ENCODE data around the gene NUP88.
"Not testable (repeated sequence)": the region's sequence is repeated elsewhere in the genome, so short reads cannot be mapped to it uniquely, and the experiment has no call there.

Gene NUP88

DNA sequence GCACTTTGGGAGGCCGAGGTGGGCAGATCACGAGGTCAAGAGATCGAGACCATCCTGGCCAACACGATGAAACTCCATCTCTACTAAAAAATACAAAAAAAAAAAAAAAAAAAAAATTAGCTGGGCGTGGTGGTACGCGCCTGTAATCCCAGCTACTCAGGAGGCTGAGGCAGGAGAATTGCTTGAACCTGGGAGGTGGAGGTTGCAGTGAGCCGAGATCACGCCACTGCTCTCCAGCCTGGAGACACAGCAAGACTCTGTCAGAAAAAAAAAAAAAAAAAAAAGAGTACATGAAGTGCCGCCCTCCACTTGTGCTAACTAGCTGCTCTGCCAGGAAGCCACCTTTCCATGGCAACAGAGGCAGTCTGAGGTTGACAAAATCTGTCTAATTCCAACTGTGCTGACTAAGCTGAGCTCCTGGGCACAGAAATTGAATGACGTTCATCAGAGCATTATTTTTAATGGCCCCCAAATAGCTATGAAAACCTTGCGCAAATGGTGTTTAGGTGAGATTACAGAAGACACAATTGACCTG is 16.4 kb upstream of the NUP88 start:
- not testable (repeated sequence) for H3K4me3 ChIP-seq (ENCODE audit: low read length); H3K27me3 ChIP-seq (ENCODE audit: control insufficient read depth, insufficient read depth, low read length); H3K4me2 ChIP-seq (ENCODE audit: low read length); H3K9ac ChIP-seq (ENCODE audit: low read depth, low read length); H3K9me3 ChIP-seq (replicated peaks; ENCODE audit: low read length)
- Histone ChIP-seq H3K36me3 (ENCODE audit: insufficient read depth, low read length) (peaks cover 61% of the 10 kb centered on the region), H3K4me1 (ENCODE audit: control insufficient read depth, insufficient read depth, low read length) (peaks cover 17% of the 10 kb centered on the region)

DNA sequence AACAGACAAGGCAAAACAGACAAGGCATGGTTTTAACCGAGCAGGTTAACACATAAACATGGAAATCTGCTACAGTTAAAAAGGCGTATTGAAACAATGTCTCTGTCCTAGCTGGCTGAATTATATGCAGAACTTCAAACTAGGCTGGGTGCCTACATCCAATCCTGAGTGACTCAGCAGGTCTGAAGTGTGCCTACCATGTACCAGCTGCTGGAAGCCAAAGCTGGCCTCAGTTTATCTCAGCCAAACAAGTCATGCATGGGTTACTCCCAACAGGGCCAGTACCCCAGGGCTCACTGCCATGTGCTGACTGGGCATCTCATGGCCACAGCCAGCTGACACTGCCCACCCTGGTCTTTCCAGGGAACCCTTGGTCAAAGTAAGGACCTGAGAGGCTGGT is 15.5 kb upstream of the NUP88 start:
- H3K9ac ChIP-seq (ENCODE audit: low read depth, low read length) = no peak overlapping the region
- H3K27me3 ChIP-seq (ENCODE audit: control insufficient read depth, insufficient read depth, low read length) = no peaks in the 10 kb centered on the region
- H3K9me3 ChIP-seq (replicated peaks; ENCODE audit: low read length) = no peaks in the 10 kb centered on the region
- peaks cover 69% of the 10 kb centered on the region for H3K36me3 ChIP-seq (ENCODE audit: insufficient read depth, low read length)
- H3K4me2 ChIP-seq (ENCODE audit: low read length) = no peak overlapping the region
- H3K4me3 ChIP-seq (ENCODE audit: low read length) = no peak overlapping the region
- peaks cover 17% of the 10 kb centered on the region for H3K4me1 ChIP-seq (ENCODE audit: control insufficient read depth, insufficient read depth, low read length)

DNA sequence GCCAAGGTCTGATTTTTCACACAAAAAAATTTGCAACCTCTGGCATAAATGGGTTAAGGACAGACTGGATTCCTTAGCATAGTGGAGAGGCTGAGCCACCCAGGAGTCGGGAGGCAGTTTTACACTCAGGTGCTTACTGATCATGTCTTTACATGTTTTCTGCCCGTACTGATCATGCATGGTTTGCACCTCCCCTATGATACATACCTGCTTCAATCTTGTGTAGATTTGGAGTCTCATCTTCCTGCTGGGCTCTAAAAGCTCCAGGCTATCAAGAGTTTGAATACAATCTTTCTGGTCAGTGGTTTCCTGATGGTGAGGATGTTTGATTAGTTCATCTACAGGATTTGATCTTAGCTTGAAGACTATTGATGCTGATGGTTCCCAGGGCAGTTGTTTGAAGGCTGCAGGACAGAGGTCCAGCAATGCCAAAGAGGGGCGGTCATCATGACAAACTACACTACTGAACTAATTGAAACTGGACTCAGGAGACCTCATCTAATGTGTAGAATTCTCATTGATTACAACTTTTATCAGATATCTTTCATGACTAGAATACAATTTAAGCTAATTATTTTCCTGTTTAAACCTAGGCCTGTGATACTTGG is 12.6 kb upstream of the NUP88 start:
- H3K9ac ChIP-seq (ENCODE audit: low read depth, low read length) = no peak overlapping the region
- no peak overlapping the region for H3K4me3 ChIP-seq (ENCODE audit: low read length)
- no peaks in the 10 kb centered on the region for H3K27me3 ChIP-seq (ENCODE audit: control insufficient read depth, insufficient read depth, low read length)
- H3K9me3 ChIP-seq (replicated peaks; ENCODE audit: low read length) = no peaks in the 10 kb centered on the region
- no peak overlapping the region for H3K4me2 ChIP-seq (ENCODE audit: low read length)
- H3K36me3 ChIP-seq (ENCODE audit: insufficient read depth, low read length) = peaks cover 74% of the 10 kb centered on the region
- peaks cover 4% of the 10 kb centered on the region for H3K4me1 ChIP-seq (ENCODE audit: control insufficient read depth, insufficient read depth, low read length)

GRCh38 chr17:5431234-5431633 is 11.8 kb upstream of the NUP88 start:
- H3K4me3 ChIP-seq (ENCODE audit: low read length) = not testable (repeated sequence)
- peaks cover 68% of the 10 kb centered on the region for H3K36me3 ChIP-seq (ENCODE audit: insufficient read depth, low read length)

GRCh38 chr17:5430413-5430999 is 11.0 kb upstream of the NUP88 start:
- Histone ChIP-seq H3K4me3 (ENCODE audit: low read length) (no peak overlapping the region), H3K4me2 (ENCODE audit: low read length) (no peak overlapping the region), H3K36me3 (ENCODE audit: insufficient read depth, low read length) (peaks cover 70% of the 10 kb centered on the region)

More at GRCh38 chr17:5431234-5431633, 11.8 kb upstream of the NUP88 start:
- not testable (repeated sequence) for H3K4me2 ChIP-seq (ENCODE audit: low read length); H3K9ac ChIP-seq (ENCODE audit: low read depth, low read length); H3K27me3 ChIP-seq (ENCODE audit: control insufficient read depth, insufficient read depth, low read length); H3K9me3 ChIP-seq (replicated peaks; ENCODE audit: low read length); H3K4me1 ChIP-seq (ENCODE audit: control insufficient read depth, insufficient read depth, low read length)

DNA sequence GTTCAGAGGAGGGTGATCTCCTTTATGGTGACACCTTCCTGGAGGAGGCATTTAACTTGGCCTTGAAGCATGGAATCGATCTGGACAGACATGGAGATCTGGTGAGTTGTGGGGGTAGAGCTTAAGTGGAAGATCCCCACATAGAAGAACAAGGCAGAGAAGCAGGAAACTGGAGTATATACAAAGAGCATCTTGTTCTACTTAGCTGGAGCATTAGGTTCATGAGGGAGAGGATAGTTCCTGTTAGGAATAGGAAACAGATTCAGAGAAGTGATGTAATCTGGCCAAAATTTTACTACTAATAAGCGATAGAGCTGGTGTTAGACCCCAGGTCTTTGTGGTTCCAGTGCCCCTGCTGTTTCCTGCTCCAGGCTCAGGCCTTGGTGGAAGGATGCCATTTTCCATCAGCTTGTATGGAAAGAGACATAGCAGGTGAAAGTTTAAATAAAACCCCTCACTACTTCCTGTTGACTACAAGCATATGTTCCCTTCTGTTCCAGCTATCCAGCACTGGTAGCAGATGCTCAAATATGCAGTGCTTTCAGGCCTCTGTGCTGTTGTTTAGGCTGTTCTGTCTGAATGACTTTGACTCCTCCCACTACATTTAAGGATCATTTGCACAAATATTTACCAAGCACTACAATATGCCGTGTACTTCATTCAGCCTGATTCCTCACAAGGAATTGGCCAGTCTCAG is 9.9 kb upstream of the NUP88 start:
- Histone ChIP-seq H3K36me3 (ENCODE audit: insufficient read depth, low read length) (peaks cover 69% of the 10 kb centered on the region), H3K27me3 (ENCODE audit: control insufficient read depth, insufficient read depth, low read length) (no peaks in the 10 kb centered on the region), H3K4me3 (ENCODE audit: low read length) (no peak overlapping the region)

More at GRCh38 chr17:5430413-5430999, 11.0 kb upstream of the NUP88 start:
- Histone ChIP-seq H3K9me3 (replicated peaks; ENCODE audit: low read length) (no peaks in the 10 kb centered on the region), H3K9ac (ENCODE audit: low read depth, low read length) (no peak overlapping the region), H3K27me3 (ENCODE audit: control insufficient read depth, insufficient read depth, low read length) (no peaks in the 10 kb centered on the region), H3K4me1 (ENCODE audit: control insufficient read depth, insufficient read depth, low read length) (no peaks in the 10 kb centered on the region)

GRCh38 chr17:5425826-5426225 is 6.4 kb upstream of the NUP88 start:
- no peak overlapping the region for H3K4me2 ChIP-seq (ENCODE audit: low read length)
- H3K27me3 ChIP-seq (ENCODE audit: control insufficient read depth, insufficient read depth, low read length) = no peaks in the 10 kb centered on the region
- H3K36me3 ChIP-seq (ENCODE audit: insufficient read depth, low read length) = peaks cover 46% of the 10 kb centered on the region
- no peak overlapping the region for H3K4me3 ChIP-seq (ENCODE audit: low read length)
- H3K9me3 ChIP-seq (replicated peaks; ENCODE audit: low read length) = no peaks in the 10 kb centered on the region
- H3K4me1 ChIP-seq (ENCODE audit: control insufficient read depth, insufficient read depth, low read length) = peaks cover 17% of the 10 kb centered on the region
- H3K9ac ChIP-seq (ENCODE audit: low read depth, low read length) = no peak overlapping the region

More for the DNA sequence above, 9.9 kb upstream of the NUP88 start:
- H3K9ac ChIP-seq (ENCODE audit: low read depth, low read length) = no peak overlapping the region
- no peaks in the 10 kb centered on the region for H3K9me3 ChIP-seq (replicated peaks; ENCODE audit: low read length)
- H3K4me1 ChIP-seq (ENCODE audit: control insufficient read depth, insufficient read depth, low read length) = no peaks in the 10 kb centered on the region
- H3K4me2 ChIP-seq (ENCODE audit: low read length) = no peak overlapping the region

DNA sequence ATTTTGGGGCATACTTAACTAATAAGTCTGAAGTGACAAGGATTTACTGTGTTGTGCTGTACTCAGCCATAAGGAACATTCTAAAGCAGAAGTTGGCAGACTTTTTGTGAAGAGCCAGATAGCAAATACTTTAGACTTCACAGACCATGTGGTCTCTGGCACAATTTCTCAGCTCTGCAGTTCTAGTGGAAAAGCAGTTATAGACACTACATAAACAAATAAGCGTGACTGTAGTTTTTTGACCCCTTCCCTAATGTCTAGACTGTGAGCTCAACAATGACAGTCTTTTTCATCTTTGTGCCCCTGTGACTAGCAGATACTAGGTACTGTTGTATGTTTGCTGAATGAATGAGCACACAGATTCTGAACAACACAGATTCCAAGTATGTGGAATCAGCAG is 5.4 kb upstream of the NUP88 start:
- no peaks in the 10 kb centered on the region for H3K27me3 ChIP-seq (ENCODE audit: control insufficient read depth, insufficient read depth, low read length)
- H3K4me1 ChIP-seq (ENCODE audit: control insufficient read depth, insufficient read depth, low read length) = peaks cover 21% of the 10 kb centered on the region
- peaks cover 39% of the 10 kb centered on the region for H3K36me3 ChIP-seq (ENCODE audit: insufficient read depth, low read length)
- H3K9ac ChIP-seq (ENCODE audit: low read depth, low read length) = no peak overlapping the region
- H3K4me2 ChIP-seq (ENCODE audit: low read length) = no peak overlapping the region
- no peaks in the 10 kb centered on the region for H3K9me3 ChIP-seq (replicated peaks; ENCODE audit: low read length)
- H3K4me3 ChIP-seq (ENCODE audit: low read length) = no peak overlapping the region

DNA sequence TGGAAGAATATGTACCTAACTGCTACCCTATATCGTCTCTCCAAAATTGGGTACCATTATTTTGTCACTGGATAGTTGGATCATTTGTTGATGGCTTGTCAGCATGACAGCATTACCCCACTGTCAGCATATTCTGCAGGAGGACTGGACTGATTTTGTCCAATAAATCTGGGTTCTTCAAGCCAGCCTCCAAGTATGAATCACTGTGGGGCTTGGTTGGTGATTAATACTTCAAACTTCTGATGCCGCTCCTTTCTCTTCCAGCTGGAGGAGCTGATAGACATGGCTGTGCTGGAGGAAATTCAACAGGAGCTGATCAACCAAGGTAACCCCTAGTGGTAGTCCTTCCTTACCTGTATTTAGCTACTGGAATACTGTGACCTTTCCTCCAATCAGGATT is 3.0 kb upstream of the NUP88 start:
- Histone ChIP-seq H3K4me3 (ENCODE audit: low read length) (peak overlapping the region; percentile 0), H3K4me1 (ENCODE audit: control insufficient read depth, insufficient read depth, low read length) (peaks cover 25% of the 10 kb centered on the region), H3K9ac (ENCODE audit: low read depth, low read length) (no peak overlapping the region), H3K36me3 (ENCODE audit: insufficient read depth, low read length) (peaks cover 27% of the 10 kb centered on the region), H3K27me3 (ENCODE audit: control insufficient read depth, insufficient read depth, low read length) (no peaks in the 10 kb centered on the region), H3K4me2 (ENCODE audit: low read length) (peak overlapping the region; percentile 18), H3K9me3 (replicated peaks; ENCODE audit: low read length) (no peaks in the 10 kb centered on the region)

GRCh38 chr17:5419959-5420653 is 644 bp upstream of the NUP88 start, which contains the start of gene RPAIN:
Gene RPAIN (plus strand): TSS chr17:5420182. CDS start chr17:5420211, 29 bp downstream.
- peaks cover 25% of the 10 kb centered on the region for H3K4me1 ChIP-seq (ENCODE audit: control insufficient read depth, insufficient read depth, low read length)
- H3K36me3 ChIP-seq (ENCODE audit: insufficient read depth, low read length) = peaks cover 21% of the 10 kb centered on the region
- no peaks in the 10 kb centered on the region for H3K9me3 ChIP-seq (replicated peaks; ENCODE audit: low read length)
- H3K27me3 ChIP-seq (ENCODE audit: control insufficient read depth, insufficient read depth, low read length) = no peaks in the 10 kb centered on the region
- H3K4me2 ChIP-seq (ENCODE audit: low read length) = peak within 1 kb of the TSS; percentile 79
- H3K9ac ChIP-seq (ENCODE audit: low read depth, low read length) = peak within 1 kb of the TSS; percentile 89
- peak within 1 kb of the TSS; percentile 89 for H3K4me3 ChIP-seq (ENCODE audit: low read length)

- H3K9me3 ChIP-seq (replicated peaks; ENCODE audit: low read length) = no peaks in the 10 kb centered on the region
- H3K9ac ChIP-seq (ENCODE audit: low read depth, low read length) = peak overlapping the region; percentile 89
- H3K4me3 ChIP-seq (ENCODE audit: low read length) = peak overlapping the region; percentile 89
- peaks cover 13% of the 10 kb centered on the region for H3K36me3 ChIP-seq (ENCODE audit: insufficient read depth, low read length)
- peak overlapping the region; percentile 79 for H3K4me2 ChIP-seq (ENCODE audit: low read length)
- H3K27me3 ChIP-seq (ENCODE audit: control insufficient read depth, insufficient read depth, low read length) = no peaks in the 10 kb centered on the region
- peaks cover 29% of the 10 kb centered on the region for H3K4me1 ChIP-seq (ENCODE audit: control insufficient read depth, insufficient read depth, low read length)
Observed at GRCh38 chr17:5418858-5419355, 555 bp downstream of the NUP88 start.

Measured in skeletal muscle satellite cell (primary cell).